Naive thymus-derived CD4-positive, alpha-beta T cell (primary cell): Measurements from ENCODE around the gene PTPRK. TPM values are rescaled to one million over a fixed set of nuclear protein-coding genes. Genes with fewer than 3 reads are reported as not detected.

Experiments used
- ATAC-seq: fragments of 150-1000 bp; cut with Tn5 transposase; 2 replicates; pipeline ENCODE4 v1.10.0; 2021; ENCODE audit warnings: mild to moderate bottlenecking, moderate library complexity
- CTCF ChIA-PET: fragments of 350-600 bp; sonication (Branson Sonifier 250); formaldehyde crosslinking; loops from one replicate; lab custom pipeline; 2021; ENCODE audit warnings: antibody characterized with exemption; lab: Charles Lee
- POLR2A ChIA-PET: fragments of 350-600 bp; sonication (Branson Sonifier 250); formaldehyde crosslinking; loops from one replicate; lab custom pipeline; 2021; ENCODE audit warnings: antibody characterized with exemption, inconsistent platforms; lab: Charles Lee
- DNase-seq, 9 donors: peaks; one replicate each; pipeline versions ENCODE4 v3.0.0 to v3.0.0-alpha.2; 2020 to 2022; ENCODE audit warnings: mixed read lengths in 1 of 9
- H3K27ac ChIP-seq: one replicate; pipeline ENCODE4 v1.7.0; 2013; ENCODE audit warnings: mild to moderate bottlenecking, low read depth, low read length, moderate library complexity
- H3K27me3 ChIP-seq, 2 donors: one replicate each; pipeline ENCODE4 v1.7.0; 2013; ENCODE audit warnings: low read length in 2 of 2, mild to moderate bottlenecking in 2 of 2, moderate library complexity in 2 of 2; ENCODE audit not compliant: control insufficient read depth in 2 of 2, insufficient read depth in 2 of 2
- H3K36me3 ChIP-seq, 3 experiments: 1 replicate in 2 of 3; 2 replicates in 1 of 3; pipeline ENCODE4 v1.7.0; 2013; ENCODE audit warnings: low read length in 3 of 3, mild to moderate bottlenecking in 3 of 3, moderate library complexity in 1 of 3; ENCODE audit not compliant: insufficient read depth in 3 of 3, control insufficient read depth in 2 of 3
- H3K4me1 ChIP-seq, 2 donors: one replicate each; pipeline ENCODE4 v1.7.0; 2013; ENCODE audit warnings: low read length in 2 of 2, mild to moderate bottlenecking in 2 of 2, moderate library complexity in 1 of 2; ENCODE audit not compliant: control insufficient read depth in 2 of 2, insufficient read depth in 2 of 2
- H3K4me3 ChIP-seq: 2 replicates; pipeline ENCODE4 v1.7.0; 2013; ENCODE audit warnings: mild to moderate bottlenecking, low read length
- H3K9me3 ChIP-seq, 3 experiments: 1 replicate in 2 of 3; 2 replicates in 1 of 3; pipeline ENCODE4 v1.7.0; 2013; ENCODE audit warnings: low read length in 3 of 3; ENCODE audit not compliant: control insufficient read depth in 2 of 3
- H3K27ac Mint-ChIP-seq, 9 donors: one replicate each; pipeline ENCODE4 v1.8.0; 2020 to 2022; ENCODE audit warnings: mixed read lengths in 9 of 9, mild to moderate bottlenecking in 8 of 9, moderate library complexity in 5 of 9, inconsistent platforms in 2 of 9
- H3K27me3 Mint-ChIP-seq, 5 donors: one replicate each; pipeline ENCODE4 v1.8.0; 2021 to 2022; ENCODE audit warnings: mixed read lengths in 5 of 5, mild to moderate bottlenecking in 1 of 5
- H3K36me3 Mint-ChIP-seq, 5 donors: one replicate each; pipeline ENCODE4 v1.8.0; 2020 to 2022; ENCODE audit warnings: mixed read lengths in 5 of 5, mild to moderate bottlenecking in 3 of 5, inconsistent platforms in 1 of 5
- H3K4me1 Mint-ChIP-seq, 7 donors: one replicate each; pipeline ENCODE4 v1.8.0; 2020 to 2022; ENCODE audit warnings: mixed read lengths in 7 of 7, mild to moderate bottlenecking in 3 of 7, inconsistent platforms in 1 of 7
- H3K4me3 Mint-ChIP-seq, 10 donors: one replicate each; pipeline ENCODE4 v1.8.0; 2020 to 2022; ENCODE audit warnings: mild to moderate bottlenecking in 10 of 10, mixed read lengths in 10 of 10, moderate library complexity in 6 of 10, inconsistent platforms in 2 of 10
- H3K9me3 Mint-ChIP-seq, 11 donors: one replicate each; pipeline ENCODE4 v1.8.0; 2020 to 2022; ENCODE audit warnings: mixed read lengths in 11 of 11, mild to moderate bottlenecking in 4 of 11, inconsistent platforms in 1 of 11, moderate library complexity in 1 of 11
- intact Hi-C, 2 donors: fragments of 100-400 bp; cut with micrococcal nuclease; formaldehyde crosslinking; loops; one replicate each; pipeline ENCODE4 v1.15.1; 2023
- polyA plus RNA-seq, 2 donors: library from polyadenylated mRNA; unstranded; fragments of 300-500 nt; fragmentation: Illumina TruSeq; gene quantifications; one replicate each; pipeline ENCODE4 v1.2.3, GENCODE V29; 2021
- total RNA-seq, 6 experiments: library from RNA in 5 of 6; stranded (reverse) in 5 of 6; gene quantifications; 1 replicate in 5 of 6; 2 replicates in 1 of 6; pipeline ENCODE4 v1.2.3 and lab custom pipeline; 2021 to 2026

PTPRK gene
- total and polyA plus RNA-seq, 7 experiments from 2014 or later = 1.3 to 6.5 (median 2.3) TPM

DNA sequence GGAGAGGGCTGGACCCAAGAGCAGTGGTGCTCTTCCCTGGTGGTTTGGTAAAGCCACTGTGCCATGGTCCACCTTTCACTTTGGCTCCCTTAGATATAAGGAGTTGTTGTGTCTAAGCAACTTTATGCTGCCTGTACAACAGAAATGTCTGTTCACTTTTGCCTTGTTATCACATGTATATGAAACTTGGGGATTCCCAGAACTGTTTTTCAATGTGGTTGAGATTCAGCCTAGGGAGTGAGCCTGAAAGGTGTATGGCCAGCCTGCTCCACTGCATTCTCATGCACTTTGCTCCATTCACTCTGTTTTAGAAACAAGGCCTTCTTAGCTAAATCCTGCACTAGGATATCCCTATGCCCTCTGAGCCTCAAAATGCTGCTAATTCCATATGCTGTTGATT lies 385.1 kb downstream of the PTPRK start:
- H3K27me3 ChIP-seq = no peaks in the 10 kb centered on the region
- Mint-ChIP-seq H3K36me3 (peaks cover 0 to 6% (median 5%) of the 10 kb centered on the region in 5 donors), H3K27ac (peak overlapping the region in 2 of 9 donors; percentile 34 to 37), H3K27me3 (no peaks in the 10 kb centered on the region), H3K9me3 (peaks cover 0 to 3% (median 0%) of the 10 kb centered on the region in 11 donors), H3K4me3 (no peak overlapping the region), H3K4me1 (peaks cover 0 to 8% (median 3%) of the 10 kb centered on the region in 7 donors)
- DNase-seq = no peak
- H3K36me3 ChIP-seq = no peaks in the 10 kb centered on the region
- no peak overlapping the region for H3K4me3 ChIP-seq
- no peak for ATAC-seq
- intact Hi-C loops = no loop called here
- no peak overlapping the region for H3K27ac ChIP-seq
- CTCF ChIA-PET = interaction anchor here (0.7 kb wide), 1 partner anchor 290 kb away, joined by 3 read pairs; no protein-coding TSS in a partner anchor
- POLR2A ChIA-PET = interaction anchor here (1.1 kb wide), 1 partner anchor 163 kb away, joined by 3 read pairs; no protein-coding TSS in a partner anchor
- H3K9me3 ChIP-seq = no peaks in the 10 kb centered on the region
- H3K4me1 ChIP-seq = no peaks in the 10 kb centered on the region

DNA sequence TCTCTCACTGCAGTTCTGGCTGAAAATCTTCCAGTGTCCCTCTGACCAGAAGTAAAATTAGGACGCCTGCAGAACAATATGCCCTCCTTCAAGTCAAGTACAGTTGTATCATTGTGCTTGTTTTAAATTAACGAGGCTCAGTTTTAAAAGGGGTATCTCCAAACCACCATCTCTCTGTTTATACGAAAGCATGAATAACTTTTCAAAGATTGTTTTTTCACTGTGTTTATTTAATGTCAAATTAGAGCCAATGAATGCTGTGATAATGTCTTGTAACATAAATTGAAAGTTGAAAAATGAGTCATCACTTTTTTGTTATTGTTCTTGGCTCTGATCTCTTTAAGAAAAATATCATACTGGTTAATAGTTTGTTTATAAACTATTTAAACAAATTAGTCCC lies 388.8 kb downstream of the PTPRK start:
- H3K9me3 Mint-ChIP-seq = peaks cover 0 to 3% (median 0%) of the 10 kb centered on the region in 11 donors
- H3K4me1 ChIP-seq = no peaks in the 10 kb centered on the region
- H3K9me3 ChIP-seq = no peaks in the 10 kb centered on the region
- H3K4me3 Mint-ChIP-seq = no peak overlapping the region
- no peaks in the 10 kb centered on the region for H3K27me3 ChIP-seq
- no peak overlapping the region for H3K4me3 ChIP-seq
- ChIA-PET POLR2A (no interaction called here), CTCF (no interaction called here)
- no peak for DNase-seq
- ATAC-seq = no peak
- peaks cover 0 to 6% (median 5%) of the 10 kb centered on the region in 5 donors for H3K36me3 Mint-ChIP-seq
- H3K27ac ChIP-seq = no peak overlapping the region
- no peaks in the 10 kb centered on the region for H3K27me3 Mint-ChIP-seq
- intact Hi-C loops = no loop called here
- no peaks in the 10 kb centered on the region for H3K36me3 ChIP-seq
- no peak overlapping the region for H3K27ac Mint-ChIP-seq
- peaks cover 0 to 10% (median 1%) of the 10 kb centered on the region in 7 donors for H3K4me1 Mint-ChIP-seq

DNA sequence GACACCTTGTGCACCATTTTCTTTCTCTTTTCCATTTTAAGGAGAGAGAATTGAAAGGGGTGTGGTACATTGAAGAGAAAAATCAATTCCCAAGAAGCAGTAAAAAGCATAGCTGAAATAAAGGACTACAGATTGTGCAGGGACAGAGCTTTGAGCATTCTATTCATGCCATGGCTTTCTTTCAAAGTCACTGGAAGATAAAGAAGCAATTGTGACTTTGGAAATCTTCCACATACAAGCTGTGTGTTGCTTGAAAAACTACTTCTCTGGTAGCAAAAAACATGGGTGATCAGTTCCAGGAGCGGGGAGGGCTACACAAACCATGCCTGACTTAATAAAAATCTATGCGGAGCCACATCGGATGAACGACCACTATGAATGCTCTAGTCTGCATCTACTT lies 389.4 kb downstream of the PTPRK start:
- Histone ChIP-seq H3K36me3 (no peaks in the 10 kb centered on the region), H3K27me3 (no peaks in the 10 kb centered on the region), H3K9me3 (no peaks in the 10 kb centered on the region), H3K4me3 (no peak overlapping the region), H3K27ac (no peak overlapping the region), H3K4me1 (no peaks in the 10 kb centered on the region)
- DNase-seq = no peak
- POLR2A ChIA-PET = interaction anchor here (0.6 kb wide), 1 partner anchor 254 kb away, joined by 3 read pairs; no protein-coding TSS in a partner anchor
- CTCF ChIA-PET = no interaction called here
- no peaks in the 10 kb centered on the region for H3K27me3 Mint-ChIP-seq
- H3K36me3 Mint-ChIP-seq = peaks cover 0 to 6% (median 5%) of the 10 kb centered on the region in 5 donors
- ATAC-seq = no peak
- H3K27ac Mint-ChIP-seq = no peak overlapping the region
- H3K4me1 Mint-ChIP-seq = peaks cover 0 to 10% (median 1%) of the 10 kb centered on the region in 7 donors
- H3K4me3 Mint-ChIP-seq = no peak overlapping the region
- intact Hi-C loops = no loop called here
- peaks cover 0 to 3% (median 0%) of the 10 kb centered on the region in 11 donors for H3K9me3 Mint-ChIP-seq

DNA sequence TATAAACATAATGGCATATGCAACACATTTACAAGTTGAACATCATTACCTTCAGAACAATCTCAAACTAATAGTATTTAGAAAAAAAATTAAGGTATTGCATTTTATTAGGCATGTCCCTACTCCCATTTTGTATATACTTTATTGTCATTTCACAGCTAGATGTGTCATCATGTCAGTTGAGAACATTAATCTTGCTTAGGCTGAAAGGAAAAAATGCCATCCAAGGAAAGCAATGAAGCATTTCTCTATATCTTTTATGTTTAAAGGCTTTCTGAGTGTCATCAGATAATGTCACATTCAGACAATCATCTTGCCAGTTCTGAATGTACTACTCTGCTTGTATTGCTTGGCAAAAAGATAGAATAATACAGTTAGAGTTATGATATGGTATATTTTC lies 390.7 kb downstream of the PTPRK start:
- peaks cover 0 to 5% (median 2%) of the 10 kb centered on the region in 5 donors for H3K36me3 Mint-ChIP-seq

DNA sequence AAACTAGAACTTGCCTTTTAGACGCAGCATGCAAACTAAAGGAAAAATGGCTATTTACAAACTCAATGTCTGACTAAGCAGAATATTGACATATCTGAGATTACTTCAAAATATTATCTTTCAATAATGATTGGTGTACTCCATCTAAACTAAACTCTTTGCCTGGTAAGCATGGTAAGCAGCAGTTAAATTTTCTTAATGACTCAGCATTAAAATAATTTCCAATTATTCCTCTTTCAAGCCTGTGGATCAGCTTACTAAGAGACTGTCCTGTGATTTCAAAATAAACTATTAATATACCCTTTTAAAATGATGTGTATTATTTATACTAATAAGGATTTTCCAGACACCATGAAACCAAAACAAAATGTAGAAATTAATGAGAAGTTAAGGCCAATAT lies 392.7 kb downstream of the PTPRK start:
- ChIA-PET CTCF (no interaction called here), POLR2A (no interaction called here)
- H3K9me3 Mint-ChIP-seq = peaks cover 0 to 7% (median 0%) of the 10 kb centered on the region in 11 donors
- no peak overlapping the region for H3K4me3 Mint-ChIP-seq
- no peaks in the 10 kb centered on the region for H3K9me3 ChIP-seq
- intact Hi-C loops = no loop called here
- DNase-seq (no peak), ATAC-seq (no peak)
- no peaks in the 10 kb centered on the region for H3K4me1 ChIP-seq
- H3K36me3 Mint-ChIP-seq = peaks cover 0 to 5% (median 3%) of the 10 kb centered on the region in 5 donors
- no peaks in the 10 kb centered on the region for H3K27me3 Mint-ChIP-seq
- H3K27ac Mint-ChIP-seq = no peak overlapping the region
- H3K4me3 ChIP-seq = no peak overlapping the region
- no peaks in the 10 kb centered on the region for H3K36me3 ChIP-seq
- no peak overlapping the region for H3K27ac ChIP-seq
- peaks cover 0 to 10% (median 3%) of the 10 kb centered on the region in 7 donors for H3K4me1 Mint-ChIP-seq
- H3K27me3 ChIP-seq = no peaks in the 10 kb centered on the region

More for the DNA sequence above, 390.7 kb downstream of the PTPRK start:
- no peaks in the 10 kb centered on the region for H3K36me3 ChIP-seq
- H3K27me3 Mint-ChIP-seq = no peaks in the 10 kb centered on the region
- peaks cover 0 to 5% (median 3%) of the 10 kb centered on the region in 7 donors for H3K4me1 Mint-ChIP-seq
- H3K27ac ChIP-seq = no peak overlapping the region
- H3K4me1 ChIP-seq = no peaks in the 10 kb centered on the region
- no peak overlapping the region for H3K4me3 Mint-ChIP-seq
- H3K9me3 Mint-ChIP-seq = peaks cover 0 to 7% (median 0%) of the 10 kb centered on the region in 11 donors
- no peaks in the 10 kb centered on the region for H3K27me3 ChIP-seq
- H3K4me3 ChIP-seq = no peak overlapping the region
- POLR2A ChIA-PET = no interaction called here
- intact Hi-C loops = no loop called here
- no peak for ATAC-seq
- H3K9me3 ChIP-seq = no peaks in the 10 kb centered on the region
- CTCF ChIA-PET = interaction anchor here (0.7 kb wide), 1 partner anchor 307 kb away, joined by 6 read pairs; no protein-coding TSS in a partner anchor
- H3K27ac Mint-ChIP-seq = no peak overlapping the region
- no peak for DNase-seq

DNA sequence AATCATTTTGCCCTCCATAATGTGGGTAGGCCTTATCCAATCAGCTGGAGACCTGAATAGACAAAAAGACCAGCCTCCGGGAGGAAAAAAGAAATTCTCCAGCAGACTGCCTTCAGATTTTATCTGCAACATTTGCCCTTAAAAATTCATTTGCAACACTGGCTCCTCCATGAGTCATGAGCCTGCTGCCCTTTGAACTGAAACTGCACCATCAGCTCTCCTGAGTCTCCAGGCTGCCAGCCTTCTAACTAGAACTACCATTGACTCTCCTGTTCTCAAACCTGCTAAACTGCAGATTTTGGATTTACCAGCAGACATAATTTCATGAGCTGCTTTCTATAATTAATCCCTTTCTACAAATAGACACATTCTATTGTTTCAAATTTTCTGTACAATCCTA lies 395.7 kb downstream of the PTPRK start:
- H3K27me3 Mint-ChIP-seq = no peaks in the 10 kb centered on the region
- H3K27ac Mint-ChIP-seq = peak overlapping the region in 1 of 9 donors; percentile 56
- Histone ChIP-seq H3K4me3 (no peak overlapping the region), H3K27ac (no peak overlapping the region), H3K27me3 (no peaks in the 10 kb centered on the region), H3K4me1 (no peaks in the 10 kb centered on the region), H3K36me3 (no peaks in the 10 kb centered on the region), H3K9me3 (no peaks in the 10 kb centered on the region)
- POLR2A ChIA-PET = interaction anchor here (0.6 kb wide), 1 partner anchor 242 kb away, joined by 3 read pairs; no protein-coding TSS in a partner anchor
- CTCF ChIA-PET = no interaction called here
- peaks cover 0 to 4% (median 0%) of the 10 kb centered on the region in 11 donors for H3K9me3 Mint-ChIP-seq
- intact Hi-C loops = no loop called here
- peaks cover 0 to 4% (median 0%) of the 10 kb centered on the region in 5 donors for H3K36me3 Mint-ChIP-seq
- DNase-seq = no peak
- no peak overlapping the region for H3K4me3 Mint-ChIP-seq
- peaks cover 3 to 12% (median 9%) of the 10 kb centered on the region in 7 donors for H3K4me1 Mint-ChIP-seq
- no peak for ATAC-seq

DNA sequence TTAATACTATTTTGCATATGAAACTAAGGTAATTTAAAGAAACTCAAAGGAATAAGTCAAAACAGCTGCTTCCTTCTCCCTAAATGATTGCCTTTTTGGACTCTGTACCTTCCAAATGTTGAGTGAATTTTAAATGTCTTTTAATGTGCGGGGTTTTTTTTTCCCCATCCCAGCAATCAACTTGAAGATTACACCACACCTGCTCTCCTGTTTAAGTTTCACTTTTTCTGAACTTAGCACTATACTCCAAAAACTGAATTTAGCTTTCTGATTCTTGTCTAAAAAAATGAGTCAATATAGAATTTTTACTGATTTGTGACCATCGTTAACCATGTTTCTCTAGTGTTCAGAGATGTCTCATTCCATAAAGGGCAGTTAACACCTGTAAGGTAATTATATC lies 398.8 kb downstream of the PTPRK start:
- ChIA-PET CTCF (no interaction called here), POLR2A (no interaction called here)
- Mint-ChIP-seq H3K27ac (peak overlapping the region in 1 of 9 donors; percentile 17), H3K4me1 (peaks cover 3 to 12% (median 6%) of the 10 kb centered on the region in 7 donors), H3K9me3 (peaks cover 0 to 4% (median 0%) of the 10 kb centered on the region in 11 donors), H3K27me3 (peaks cover 0 to 3% (median 0%) of the 10 kb centered on the region in 5 donors), H3K36me3 (peaks cover 0 to 4% (median 0%) of the 10 kb centered on the region in 5 donors), H3K4me3 (no peak overlapping the region)
- no peak overlapping the region for H3K4me3 ChIP-seq
- H3K36me3 ChIP-seq = no peaks in the 10 kb centered on the region
- no peaks in the 10 kb centered on the region for H3K4me1 ChIP-seq
- H3K27me3 ChIP-seq = no peaks in the 10 kb centered on the region
- no peak for DNase-seq
- no peaks in the 10 kb centered on the region for H3K9me3 ChIP-seq
- no peak for ATAC-seq
- intact Hi-C loops = no loop called here
- no peak overlapping the region for H3K27ac ChIP-seq
